Adrenal gland (tissue), 12 donors: ENCODE data around the gene LDB2. TPM values are rescaled to one million over a fixed set of nuclear protein-coding genes. Genes with fewer than 3 reads are reported as not detected.
"Not testable (repeated sequence)": the region's sequence is repeated elsewhere in the genome, so short reads cannot be mapped to it uniquely, and the experiment has no call there.

Experiments
- DNase-seq, 7 donors: peaks; one replicate each; pipeline ENCODE4 v3.0.0-alpha.2; 2019 to 2020
- H3K27ac ChIP-seq, 5 donors: fragments of 200-600 bp; sonication (generic) in 4 of 5; 1 replicate in 3 of 5; 2 replicates in 2 of 5; pipeline versions ENCODE4 v1.5.1 to v1.8.0; 2016 to 2020; ENCODE audit warnings: mild to moderate bottlenecking in 1 of 5
- H3K27me3 ChIP-seq: fragments of 200-600 bp; 2 replicates; pipeline ENCODE4 v1.8.0; 2021
- H3K36me3 ChIP-seq, 2 donors: fragments of 200-600 bp; replicated peaks in 1 of 2; 1 replicate in 1 of 2; 2 replicates in 1 of 2; pipeline versions ENCODE4 v1.5.1 to v1.8.0; 2018 to 2022
- H3K4me1 ChIP-seq, 2 donors: fragments of 200-600 bp; replicated peaks in 1 of 2; 1 replicate in 1 of 2; 2 replicates in 1 of 2; pipeline versions ENCODE4 v1.5.1 to v1.8.0; 2018 to 2021
- H3K4me3 ChIP-seq, 4 donors: fragments of 200-600 bp; sonication (generic) in 3 of 4; one replicate each; pipeline ENCODE4 v1.5.1; 2016 to 2018
- H3K9me3 ChIP-seq, 3 donors: fragments of 200-600 bp; sonication (generic) in 1 of 3; replicated peaks in 1 of 3; 1 replicate in 2 of 3; 2 replicates in 1 of 3; pipeline versions ENCODE4 v1.5.1 to v1.8.0; 2016 to 2021
- POLR2A ChIP-seq, 2 donors: fragments of 450-650 bp; IDR thresholded peaks; one replicate each; pipeline ENCODE4 v1.6.1; 2017; ENCODE audit warnings: antibody characterized with exemption in 2 of 2, mild to moderate bottlenecking in 2 of 2, moderate library complexity in 1 of 2
- WGBS, 4 donors: extraction: QIAGEN DNeasy Blood & Tissue Kit in 2 of 4; methylation state at CpG; one replicate each; pipeline versions ENCODE4 v1.1.5 to v1.1.7; 2013 to 2017; 5-methylcytosine and 5-hydroxymethylcytosine counted together
- intact Hi-C, 2 donors: fragments of 100-400 bp; cut with DNase I; formaldehyde crosslinking; loops; one replicate each; pipeline versions ENCODE4 v1.14.1 to v1.15.0; 2022 to 2023
- polyA plus RNA-seq, 3 donors: library from polyadenylated mRNA; stranded (reverse); fragments of 200-250 nt in 2 of 3; fragments of 350-450 nt in 1 of 3; fragmentation: Illumina TruSeq in 1 of 3; extraction: RNeasy Lipid Tissue Mini Kit (QIAGEN cat#74804) in 1 of 3; gene quantifications; one replicate each; pipeline ENCODE4 v1.2.3, GENCODE V29; 2013 to 2014
- total RNA-seq, 9 donors: library from RNA; depleted of rRNA in 4 of 9; stranded (reverse); fragments of >200 nt in 4 of 9; fragments of 120-200 nt in 1 of 9; fragmentation: NEBNext Ultra II Directional in 1 of 9; extraction: Animal tissue kit (Norgen Biotek cat#: 25700) in 1 of 9; gene quantifications; one replicate each; pipeline versions ENCODE4 v1.1.0 to v1.2.4, GENCODE V29; 2013 to 2023
- TF ChIP-seq, protein P1 (sequence below), 6 experiments: fragments of 450-650 bp in 4 of 6; fragments of 200-600 bp in 2 of 6; sonication (generic) in 1 of 6; IDR thresholded peaks; 1 replicate in 5 of 6; 2 replicates in 1 of 6; pipeline versions ENCODE4 v1.5.1 to v1.8.0; 2016 to 2021; ENCODE audit warnings: antibody characterized with exemption in 6 of 6, mild to moderate bottlenecking in 2 of 6, moderate library complexity in 1 of 6
- donor health status: healthy with polysubstance abuse.
- donor health status: Bipolar disorder and iron deficiency.
- donor health status: DM: yes; HTN: yes; CAD: no.
- donor health status: DM: no; HTN: no; CAD: no.
- donor health status: DM: no; HTN: no; CAD: no.
- donor health status: DM: yes; HTN: yes; CAD: no.

LDB2 gene
- total and polyA plus RNA-seq, 12 donors = 17.1 to 51.1 (median 27.0) TPM

DNA sequence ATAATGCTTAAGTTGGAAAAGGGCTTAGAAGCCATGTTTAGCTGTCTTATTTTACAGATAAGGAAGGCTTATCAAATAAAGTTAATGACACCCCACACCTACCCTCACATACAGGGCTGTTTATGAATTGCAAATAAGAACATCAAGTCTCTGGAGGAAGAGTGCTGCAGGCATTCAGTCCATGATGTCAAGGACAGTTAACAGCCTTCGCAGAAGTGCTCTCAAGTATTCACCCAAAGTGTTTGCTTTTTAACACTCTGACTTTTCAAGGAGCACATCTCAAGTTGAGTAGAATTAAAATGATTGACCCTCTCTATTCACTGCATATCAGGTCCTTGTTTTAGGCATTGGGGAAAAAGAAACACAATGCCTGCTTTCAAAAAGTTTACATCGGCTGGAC is 328.7 kb downstream of the LDB2 start:
- no peaks in the 10 kb centered on the region for H3K9me3 ChIP-seq

DNA sequence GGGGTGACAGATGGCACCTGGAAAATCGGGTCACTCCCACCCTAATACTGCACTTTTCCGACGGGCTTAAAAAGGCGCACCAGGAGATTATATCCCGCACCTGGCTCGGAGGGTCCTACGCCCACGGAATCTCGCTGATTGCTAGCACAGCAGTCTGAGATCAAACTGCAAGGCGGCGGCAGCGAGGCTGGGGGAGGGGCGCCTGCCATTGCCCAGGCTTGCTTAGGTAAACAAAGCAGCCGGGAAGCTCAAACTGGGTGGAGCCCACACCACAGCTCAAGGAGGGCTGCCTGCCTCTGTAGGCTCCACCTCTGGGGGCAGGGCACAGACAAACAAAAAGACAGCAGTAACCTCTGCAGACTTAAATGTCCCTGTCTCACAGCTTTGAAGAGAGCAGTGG is 341.1 kb downstream of the LDB2 start:
- DNase-seq, H3K4me3 ChIP-seq, H3K36me3 ChIP-seq, H3K27ac ChIP-seq, H3K27me3 ChIP-seq, H3K4me1 ChIP-seq, intact Hi-C loops, H3K9me3 ChIP-seq: not testable (repeated sequence)
- 83 to 96% (median 89%) methylated on average over 9 to 14 of the region's 14 CpGs for WGBS, 4 donors

More for the DNA sequence above, 328.7 kb downstream of the LDB2 start:
- no peaks in the 10 kb centered on the region for H3K27me3 ChIP-seq
- WGBS, 4 donors = 68 to 84% (median 77%) methylated on average over 2 of the region's 2 CpGs
- no peak for DNase-seq
- TF ChIP-seq POLR2A (IDR thresholded peaks at IDR 0.05) = no peak
- TF ChIP-seq, protein P1, sequence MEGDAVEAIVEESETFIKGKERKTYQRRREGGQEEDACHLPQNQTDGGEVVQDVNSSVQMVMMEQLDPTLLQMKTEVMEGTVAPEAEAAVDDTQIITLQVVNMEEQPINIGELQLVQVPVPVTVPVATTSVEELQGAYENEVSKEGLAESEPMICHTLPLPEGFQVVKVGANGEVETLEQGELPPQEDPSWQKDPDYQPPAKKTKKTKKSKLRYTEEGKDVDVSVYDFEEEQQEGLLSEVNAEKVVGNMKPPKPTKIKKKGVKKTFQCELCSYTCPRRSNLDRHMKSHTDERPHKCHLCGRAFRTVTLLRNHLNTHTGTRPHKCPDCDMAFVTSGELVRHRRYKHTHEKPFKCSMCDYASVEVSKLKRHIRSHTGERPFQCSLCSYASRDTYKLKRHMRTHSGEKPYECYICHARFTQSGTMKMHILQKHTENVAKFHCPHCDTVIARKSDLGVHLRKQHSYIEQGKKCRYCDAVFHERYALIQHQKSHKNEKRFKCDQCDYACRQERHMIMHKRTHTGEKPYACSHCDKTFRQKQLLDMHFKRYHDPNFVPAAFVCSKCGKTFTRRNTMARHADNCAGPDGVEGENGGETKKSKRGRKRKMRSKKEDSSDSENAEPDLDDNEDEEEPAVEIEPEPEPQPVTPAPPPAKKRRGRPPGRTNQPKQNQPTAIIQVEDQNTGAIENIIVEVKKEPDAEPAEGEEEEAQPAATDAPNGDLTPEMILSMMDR (IDR thresholded peaks at IDR 0.05) = no peak
- peaks cover 0 to 9% of the 10 kb centered on the region in 2 donors for H3K4me1 ChIP-seq
- no peaks in the 10 kb centered on the region for H3K36me3 ChIP-seq
- H3K27ac ChIP-seq = no peak overlapping the region
- intact Hi-C loops = no loop called here
- no peak overlapping the region for H3K4me3 ChIP-seq

DNA sequence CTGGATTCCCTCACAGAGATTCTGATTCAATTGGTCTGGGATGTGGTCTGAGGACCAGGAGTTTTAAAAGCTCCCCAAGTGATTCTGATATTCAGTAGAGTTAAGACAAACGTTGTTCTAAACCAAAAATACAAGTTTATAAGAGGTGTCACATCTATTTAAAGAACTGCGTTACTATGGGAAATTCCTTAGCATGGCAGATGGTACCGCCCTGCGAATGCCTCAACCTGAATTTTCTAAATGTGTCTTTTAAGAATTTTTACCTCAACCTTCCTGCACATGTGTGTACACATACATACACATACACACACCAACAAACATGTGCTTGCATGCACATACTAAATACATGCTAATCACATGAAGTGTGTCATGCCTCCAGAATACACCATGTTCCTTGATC is 343.3 kb downstream of the LDB2 start:
- no peak overlapping the region for H3K27ac ChIP-seq
- WGBS, 4 donors = 82 to 88% (median 85%) methylated on average over 4 of the region's 4 CpGs
- DNase-seq = no peak
- H3K4me1 ChIP-seq = no peaks in the 10 kb centered on the region
- no peaks in the 10 kb centered on the region for H3K27me3 ChIP-seq
- no peaks in the 10 kb centered on the region for H3K9me3 ChIP-seq
- no peak for TF ChIP-seq POLR2A (IDR thresholded peaks at IDR 0.05)
- TF ChIP-seq, protein P1 (IDR thresholded peaks at IDR 0.05) = no peak
- no peak overlapping the region for H3K4me3 ChIP-seq
- intact Hi-C loops = no loop called here
- H3K36me3 ChIP-seq = no peaks in the 10 kb centered on the region

DNA sequence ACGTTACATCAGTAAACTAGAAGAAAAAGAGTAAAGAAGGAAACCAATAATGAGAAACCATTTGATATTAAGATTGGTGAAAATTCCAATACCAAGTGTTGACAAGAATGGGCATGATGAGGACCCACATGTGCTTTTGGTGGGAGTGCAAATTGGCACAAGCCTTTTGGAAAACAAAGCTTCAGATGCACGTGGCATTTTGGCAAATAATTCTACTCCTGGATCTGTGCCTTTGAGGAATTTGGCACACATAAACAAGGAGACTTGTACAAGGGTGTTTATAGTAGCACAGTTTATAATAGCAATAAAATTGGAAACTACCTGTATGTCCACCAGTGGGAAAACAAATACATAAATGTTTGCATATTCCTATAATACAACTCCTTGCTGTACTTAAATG is 347.9 kb downstream of the LDB2 start:
- H3K36me3 ChIP-seq = no peaks in the 10 kb centered on the region
- no peaks in the 10 kb centered on the region for H3K27me3 ChIP-seq
- H3K27ac ChIP-seq = no peak overlapping the region
- H3K4me3 ChIP-seq = no peak overlapping the region
- no peak for DNase-seq
- intact Hi-C loops = no loop called here
- WGBS, 4 donors = 58 to 76% (median 65%) methylated on average over 2 of the region's 2 CpGs
- TF ChIP-seq, protein P1 (IDR thresholded peaks at IDR 0.05) = no peak
- TF ChIP-seq POLR2A (IDR thresholded peaks at IDR 0.05) = no peak
- no peaks in the 10 kb centered on the region for H3K4me1 ChIP-seq
- no peaks in the 10 kb centered on the region for H3K9me3 ChIP-seq

DNA sequence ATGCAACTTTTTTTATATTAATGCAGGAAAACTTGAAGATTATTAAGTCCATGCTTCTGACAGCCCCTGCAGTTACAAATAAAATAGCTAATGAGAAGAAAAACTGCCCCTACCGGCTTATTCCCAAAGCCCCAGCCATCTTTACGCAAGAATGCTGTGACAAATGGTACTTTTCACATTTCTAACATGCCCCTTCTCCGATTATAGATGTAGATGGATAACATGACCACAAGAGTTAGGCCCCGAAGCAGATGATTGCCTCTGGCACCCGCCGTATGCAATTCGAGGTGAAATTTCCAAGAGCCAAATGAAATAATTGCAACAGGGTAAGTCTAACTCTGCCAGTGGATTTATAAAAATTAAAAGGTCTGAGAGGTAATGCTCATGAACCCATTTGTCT is 352.8 kb downstream of the LDB2 start:
- intact Hi-C loops = no loop called here
- no peaks in the 10 kb centered on the region for H3K4me1 ChIP-seq
- 82 to 87% (median 86%) methylated on average over 7 of the region's 7 CpGs for WGBS, 4 donors
- DNase-seq = no peak
- H3K9me3 ChIP-seq = no peaks in the 10 kb centered on the region
- no peak overlapping the region for H3K4me3 ChIP-seq
- no peak overlapping the region for H3K27ac ChIP-seq
- no peak for TF ChIP-seq POLR2A (IDR thresholded peaks at IDR 0.05)
- TF ChIP-seq, protein P1 (IDR thresholded peaks at IDR 0.05) = no peak
- H3K36me3 ChIP-seq = no peaks in the 10 kb centered on the region
- no peaks in the 10 kb centered on the region for H3K27me3 ChIP-seq
